ENCODE data around the gene RAB5A.

DNA sequence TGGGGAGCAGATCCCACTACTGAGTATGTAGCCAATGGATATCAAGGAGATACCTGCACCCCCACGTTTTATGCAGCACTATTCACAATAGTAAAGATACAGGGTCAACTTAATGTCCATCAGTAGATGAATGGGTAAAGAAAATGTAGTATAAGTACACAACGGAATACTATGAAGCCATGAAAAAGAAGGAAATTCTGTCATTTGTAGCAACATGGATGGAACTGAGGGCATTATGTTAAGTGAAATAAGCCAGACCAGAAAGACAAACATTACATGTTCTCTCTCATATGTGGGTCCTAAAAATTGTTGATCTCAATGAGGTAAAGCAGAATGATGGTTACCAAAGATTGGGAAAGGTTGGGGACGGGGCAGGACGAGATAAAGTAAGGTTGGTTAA, 50.6 kb downstream of the RAB5A start:
- TF ChIP-seq, protein P1, sequence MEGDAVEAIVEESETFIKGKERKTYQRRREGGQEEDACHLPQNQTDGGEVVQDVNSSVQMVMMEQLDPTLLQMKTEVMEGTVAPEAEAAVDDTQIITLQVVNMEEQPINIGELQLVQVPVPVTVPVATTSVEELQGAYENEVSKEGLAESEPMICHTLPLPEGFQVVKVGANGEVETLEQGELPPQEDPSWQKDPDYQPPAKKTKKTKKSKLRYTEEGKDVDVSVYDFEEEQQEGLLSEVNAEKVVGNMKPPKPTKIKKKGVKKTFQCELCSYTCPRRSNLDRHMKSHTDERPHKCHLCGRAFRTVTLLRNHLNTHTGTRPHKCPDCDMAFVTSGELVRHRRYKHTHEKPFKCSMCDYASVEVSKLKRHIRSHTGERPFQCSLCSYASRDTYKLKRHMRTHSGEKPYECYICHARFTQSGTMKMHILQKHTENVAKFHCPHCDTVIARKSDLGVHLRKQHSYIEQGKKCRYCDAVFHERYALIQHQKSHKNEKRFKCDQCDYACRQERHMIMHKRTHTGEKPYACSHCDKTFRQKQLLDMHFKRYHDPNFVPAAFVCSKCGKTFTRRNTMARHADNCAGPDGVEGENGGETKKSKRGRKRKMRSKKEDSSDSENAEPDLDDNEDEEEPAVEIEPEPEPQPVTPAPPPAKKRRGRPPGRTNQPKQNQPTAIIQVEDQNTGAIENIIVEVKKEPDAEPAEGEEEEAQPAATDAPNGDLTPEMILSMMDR (IDR thresholded peaks at IDR 0.05; ENCODE audit: low read depth, low read length): no peak
- TF ChIP-seq EZH2phosphoT487 (IDR thresholded peaks at IDR 0.05; ENCODE audit: low read depth): no peak
